Loucy (cell line): ENCODE results near the gene PCK1.

Experiments used
- H2AFZ ChIP-seq: fragments of 200-600 bp; sonication (generic); 2 replicates; pipeline ENCODE4 v1.6.0; 2016; ENCODE audit warnings: antibody characterized with exemption, mild to moderate bottlenecking, low read length, moderate library complexity
- H3F3A ChIP-seq: fragments of 200-600 bp; 2 replicates; pipeline ENCODE4 v1.6.0; 2016; ENCODE audit warnings: antibody characterized with exemption, low read depth, mild to moderate bottlenecking
- H3K27me3 ChIP-seq: fragments of 200-600 bp; sonication (generic); 2 replicates; pipeline ENCODE4 v1.6.1; 2014; ENCODE audit warnings: low read length, mild to moderate bottlenecking; ENCODE audit not compliant: insufficient read depth, poor library complexity, severe bottlenecking
- H3K36me3 ChIP-seq: fragments of 200-600 bp; sonication (generic); 2 replicates; pipeline ENCODE4 v1.6.1; 2016; ENCODE audit warnings: low read length; ENCODE audit not compliant: insufficient read depth
- H3K4me1 ChIP-seq: fragments of 200-600 bp; sonication (generic); 2 replicates; pipeline ENCODE4 v1.5.1; 2014; ENCODE audit warnings: low read length, mild to moderate bottlenecking; ENCODE audit not compliant: insufficient read depth, poor library complexity, severe bottlenecking
- H3K4me2 ChIP-seq: fragments of 200-600 bp; sonication (generic); 2 replicates; pipeline ENCODE4 v1.6.0; 2014; ENCODE audit warnings: antibody characterized with exemption, low read length, low read depth, mild to moderate bottlenecking; ENCODE audit not compliant: poor library complexity, severe bottlenecking
- H3K4me3 ChIP-seq: fragments of 200-600 bp; sonication (generic); 2 replicates; pipeline ENCODE4 v1.5.1; 2014; ENCODE audit warnings: low read length, mild to moderate bottlenecking, mixed read lengths; ENCODE audit not compliant: poor library complexity, severe bottlenecking
- H3K79me2 ChIP-seq: fragments of 200-600 bp; sonication (generic); 2 replicates; pipeline ENCODE4 v1.6.1; 2014; ENCODE audit warnings: low read length; ENCODE audit not compliant: insufficient read depth
- H3K9ac ChIP-seq: fragments of 200-600 bp; sonication (generic); 2 replicates; pipeline ENCODE4 v1.6.0; 2014; ENCODE audit warnings: mild to moderate bottlenecking, low read depth, low read length, moderate library complexity; ENCODE audit not compliant: poor library complexity, severe bottlenecking
- H3K9me2 ChIP-seq: fragments of 200-600 bp; sonication (generic); replicated peaks from 2 replicates; pipeline ENCODE4 v1.6.1; 2016; ENCODE audit warnings: low read depth, low read length, mixed read lengths
- H3K9me3 ChIP-seq: fragments of 200-600 bp; sonication (generic); 2 replicates; pipeline ENCODE4 v1.6.1; 2014; ENCODE audit warnings: mild to moderate bottlenecking, antibody characterized with exemption, low read length, low read depth; ENCODE audit not compliant: insufficient read depth
- H4K20me1 ChIP-seq: fragments of 200-600 bp; sonication (generic); 2 replicates; pipeline ENCODE4 v1.6.0; 2014; ENCODE audit warnings: antibody characterized with exemption, low read length, mild to moderate bottlenecking; ENCODE audit not compliant: insufficient read depth, poor library complexity, severe bottlenecking
- EZH2phosphoT487 ChIP-seq: fragments of 200-600 bp; IDR thresholded peaks from 2 replicates; pipeline ENCODE4 v1.6.1; 2018; ENCODE audit warnings: antibody characterized with exemption, mild to moderate bottlenecking, moderate library complexity, borderline replicate concordance
- TF ChIP-seq, protein P1 (sequence below): fragments of 200-600 bp; sonication (generic); conservative IDR thresholded peaks from 2 replicates; pipeline ENCODE4 v1.5.1; 2014; ENCODE audit warnings: mild to moderate bottlenecking, antibody characterized with exemption, low read length

Gene PCK1

DNA sequence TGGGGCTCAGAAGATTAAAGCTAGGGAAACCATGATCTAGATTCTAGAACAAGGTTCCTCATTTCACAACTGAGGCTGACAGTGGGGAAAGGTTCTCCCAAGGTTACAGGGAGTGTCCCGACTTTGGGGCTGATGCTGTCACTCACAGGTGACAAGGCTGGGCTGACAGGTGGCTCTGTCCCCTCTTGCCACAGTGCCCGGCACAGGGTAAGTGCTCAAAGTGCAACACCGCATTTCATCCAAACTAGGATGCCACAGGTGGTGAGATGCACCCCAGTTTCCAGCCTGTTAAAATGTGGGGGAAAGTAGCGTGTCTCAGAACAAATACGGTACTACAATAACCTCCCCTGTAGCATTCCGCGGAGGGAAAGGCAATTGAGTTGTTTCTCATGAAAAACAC lies 51.5 kb downstream of the PCK1 start:
- H3K27me3 ChIP-seq: peaks cover 10% of the 10 kb centered on the region
- no peaks in the 10 kb centered on the region for H3K79me2 ChIP-seq
- no peaks in the 10 kb centered on the region for H3K36me3 ChIP-seq
- TF ChIP-seq, protein P1, sequence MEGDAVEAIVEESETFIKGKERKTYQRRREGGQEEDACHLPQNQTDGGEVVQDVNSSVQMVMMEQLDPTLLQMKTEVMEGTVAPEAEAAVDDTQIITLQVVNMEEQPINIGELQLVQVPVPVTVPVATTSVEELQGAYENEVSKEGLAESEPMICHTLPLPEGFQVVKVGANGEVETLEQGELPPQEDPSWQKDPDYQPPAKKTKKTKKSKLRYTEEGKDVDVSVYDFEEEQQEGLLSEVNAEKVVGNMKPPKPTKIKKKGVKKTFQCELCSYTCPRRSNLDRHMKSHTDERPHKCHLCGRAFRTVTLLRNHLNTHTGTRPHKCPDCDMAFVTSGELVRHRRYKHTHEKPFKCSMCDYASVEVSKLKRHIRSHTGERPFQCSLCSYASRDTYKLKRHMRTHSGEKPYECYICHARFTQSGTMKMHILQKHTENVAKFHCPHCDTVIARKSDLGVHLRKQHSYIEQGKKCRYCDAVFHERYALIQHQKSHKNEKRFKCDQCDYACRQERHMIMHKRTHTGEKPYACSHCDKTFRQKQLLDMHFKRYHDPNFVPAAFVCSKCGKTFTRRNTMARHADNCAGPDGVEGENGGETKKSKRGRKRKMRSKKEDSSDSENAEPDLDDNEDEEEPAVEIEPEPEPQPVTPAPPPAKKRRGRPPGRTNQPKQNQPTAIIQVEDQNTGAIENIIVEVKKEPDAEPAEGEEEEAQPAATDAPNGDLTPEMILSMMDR: no peak
- TF ChIP-seq EZH2phosphoT487: no peak
- H3K9ac ChIP-seq: no peak overlapping the region
- no peaks in the 10 kb centered on the region for H3K9me3 ChIP-seq
- no peaks in the 10 kb centered on the region for H4K20me1 ChIP-seq
- no peak overlapping the region for H3K4me3 ChIP-seq
- H3K9me2 ChIP-seq: no peaks in the 10 kb centered on the region
- no peak overlapping the region for H3K4me2 ChIP-seq
- no peaks in the 10 kb centered on the region for H3F3A ChIP-seq
- no peak overlapping the region for H2AFZ ChIP-seq
- H3K4me1 ChIP-seq: no peaks in the 10 kb centered on the region

DNA sequence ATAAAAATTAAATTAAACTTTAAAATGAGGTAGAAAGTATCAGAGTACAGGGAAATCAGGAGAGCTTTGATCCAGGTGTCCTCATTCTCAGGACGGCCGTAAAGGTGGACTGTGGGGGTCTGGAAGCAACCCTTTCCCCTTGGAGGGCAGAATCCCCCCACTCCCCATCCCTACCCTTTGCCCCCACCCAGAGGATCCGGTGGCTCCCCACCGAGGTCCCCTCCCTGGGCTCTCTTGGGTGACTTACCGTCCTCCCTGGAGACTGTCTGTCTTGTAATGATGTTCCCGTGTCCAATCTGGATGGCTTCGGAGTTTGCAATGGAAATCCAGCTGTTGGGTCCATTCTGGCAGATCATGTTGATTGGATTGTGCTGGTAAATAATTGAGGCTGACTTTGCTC lies 52.0 kb downstream of the PCK1 start:
- Histone ChIP-seq H3F3A (no peaks in the 10 kb centered on the region), H3K4me1 (peaks cover under 1% of the 10 kb centered on the region), H3K4me3 (no peak overlapping the region), H3K27me3 (peaks cover 14% of the 10 kb centered on the region), H3K9me3 (no peaks in the 10 kb centered on the region), H3K9me2 (no peaks in the 10 kb centered on the region), H3K9ac (no peak overlapping the region), H2AFZ (no peak overlapping the region), H3K4me2 (no peak overlapping the region), H3K36me3 (no peaks in the 10 kb centered on the region), H3K79me2 (no peaks in the 10 kb centered on the region), H4K20me1 (no peaks in the 10 kb centered on the region)
- TF ChIP-seq, protein P1: no peak
- TF ChIP-seq EZH2phosphoT487: no peak

DNA sequence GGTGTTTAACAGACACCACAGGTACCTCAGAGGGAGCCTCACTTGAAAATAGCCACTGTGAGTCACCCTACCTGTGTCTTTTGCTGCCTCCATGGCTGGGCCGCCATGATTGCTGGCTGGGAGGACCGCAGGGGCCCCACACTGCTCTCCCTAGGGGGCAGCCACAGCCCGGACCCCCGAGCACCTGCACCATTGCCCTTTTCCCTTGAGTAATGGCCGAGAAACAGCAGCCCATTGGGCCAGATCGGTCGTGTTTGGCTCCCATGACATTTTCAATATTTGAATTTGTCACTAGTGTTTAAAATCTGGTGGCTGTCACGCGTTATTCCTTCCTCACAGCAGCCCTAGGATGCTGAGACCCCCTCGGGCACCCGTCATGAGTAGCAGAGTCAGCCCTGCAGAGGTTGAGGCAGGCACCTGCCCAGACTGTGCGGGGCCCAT lies 52.6 kb downstream of the PCK1 start:
- H3F3A ChIP-seq: no peaks in the 10 kb centered on the region
- H3K27me3 ChIP-seq: peaks cover 20% of the 10 kb centered on the region

More for the DNA sequence above, 52.6 kb downstream of the PCK1 start:
- H3K79me2 ChIP-seq: no peaks in the 10 kb centered on the region
- H3K9ac ChIP-seq: no peak overlapping the region
- H4K20me1 ChIP-seq: no peaks in the 10 kb centered on the region
- no peak overlapping the region for H2AFZ ChIP-seq
- no peaks in the 10 kb centered on the region for H3K9me2 ChIP-seq
- no peaks in the 10 kb centered on the region for H3K36me3 ChIP-seq
- TF ChIP-seq EZH2phosphoT487: no peak
- TF ChIP-seq, protein P1: no peak
- H3K4me2 ChIP-seq: no peak overlapping the region
- no peaks in the 10 kb centered on the region for H3K9me3 ChIP-seq
- H3K4me1 ChIP-seq: peaks cover 6% of the 10 kb centered on the region
- H3K4me3 ChIP-seq: no peak overlapping the region
